Measurements from ENCODE around the gene NAALADL2.
"Not testable (repeated sequence)": the region's sequence is repeated elsewhere in the genome, so short reads cannot be mapped to it uniquely, and the experiment has no call there.

The NAALADL2 gene

GRCh38 chr3:175495331-175495730 lies 636.2 kb downstream of the NAALADL2 start:
- no peak for TF ChIP-seq ZFX (IDR thresholded peaks at IDR 0.05; ENCODE audit: borderline replicate concordance)
- TF ChIP-seq, protein P1, sequence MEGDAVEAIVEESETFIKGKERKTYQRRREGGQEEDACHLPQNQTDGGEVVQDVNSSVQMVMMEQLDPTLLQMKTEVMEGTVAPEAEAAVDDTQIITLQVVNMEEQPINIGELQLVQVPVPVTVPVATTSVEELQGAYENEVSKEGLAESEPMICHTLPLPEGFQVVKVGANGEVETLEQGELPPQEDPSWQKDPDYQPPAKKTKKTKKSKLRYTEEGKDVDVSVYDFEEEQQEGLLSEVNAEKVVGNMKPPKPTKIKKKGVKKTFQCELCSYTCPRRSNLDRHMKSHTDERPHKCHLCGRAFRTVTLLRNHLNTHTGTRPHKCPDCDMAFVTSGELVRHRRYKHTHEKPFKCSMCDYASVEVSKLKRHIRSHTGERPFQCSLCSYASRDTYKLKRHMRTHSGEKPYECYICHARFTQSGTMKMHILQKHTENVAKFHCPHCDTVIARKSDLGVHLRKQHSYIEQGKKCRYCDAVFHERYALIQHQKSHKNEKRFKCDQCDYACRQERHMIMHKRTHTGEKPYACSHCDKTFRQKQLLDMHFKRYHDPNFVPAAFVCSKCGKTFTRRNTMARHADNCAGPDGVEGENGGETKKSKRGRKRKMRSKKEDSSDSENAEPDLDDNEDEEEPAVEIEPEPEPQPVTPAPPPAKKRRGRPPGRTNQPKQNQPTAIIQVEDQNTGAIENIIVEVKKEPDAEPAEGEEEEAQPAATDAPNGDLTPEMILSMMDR (IDR thresholded peaks at IDR 0.05): no peak
- no peak overlapping the region for H3K27ac ChIP-seq

DNA sequence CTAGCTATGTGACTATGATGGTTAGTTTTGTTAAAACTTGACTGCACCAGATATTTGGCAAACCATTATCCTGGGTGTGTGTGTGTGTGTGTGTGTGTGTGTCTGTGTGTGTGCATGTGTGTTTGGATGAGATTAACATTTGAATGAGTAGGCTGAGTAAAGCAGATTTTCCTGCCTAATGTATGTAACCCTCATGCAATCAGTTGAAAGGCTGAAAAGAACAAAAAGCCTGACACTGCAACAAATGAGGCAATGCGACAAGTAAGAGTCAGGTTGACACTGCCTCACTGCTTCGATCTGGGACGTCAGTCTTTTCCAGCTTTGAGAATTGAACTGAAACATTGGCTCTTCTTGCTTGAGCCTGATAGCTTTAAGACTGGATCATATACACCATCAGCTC lies 643.0 kb downstream of the NAALADL2 start:
- no peak overlapping the region for H3K27ac ChIP-seq
- TF ChIP-seq ZFX (IDR thresholded peaks at IDR 0.05; ENCODE audit: borderline replicate concordance): no peak

DNA sequence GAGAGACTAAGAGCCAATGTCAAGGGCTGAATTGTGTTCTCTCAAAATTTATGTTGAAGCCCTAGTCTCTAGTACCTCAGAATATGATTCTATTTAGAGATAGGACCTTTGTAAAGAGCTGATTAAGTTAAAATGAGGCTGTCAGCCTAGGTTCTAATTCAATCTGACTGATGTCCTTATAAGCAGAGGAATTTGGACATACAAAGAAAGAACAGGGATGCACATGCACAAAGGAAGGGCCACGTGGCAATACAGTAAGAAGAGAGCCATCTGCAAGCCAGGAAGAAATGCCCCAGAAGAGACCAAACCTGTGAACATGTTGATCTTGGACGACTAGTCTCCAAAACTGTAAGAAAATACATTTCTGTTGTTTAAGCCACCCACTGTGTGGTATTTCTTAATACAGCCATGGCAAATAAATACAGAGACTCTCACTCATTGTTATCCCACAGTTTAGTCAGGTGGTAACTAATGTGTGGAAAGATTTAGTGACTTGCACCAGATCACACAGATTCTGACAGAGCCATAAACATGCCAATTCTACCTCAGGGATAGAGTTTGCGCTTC lies 652.2 kb downstream of the NAALADL2 start:
- no peak overlapping the region for H3K27ac ChIP-seq
- TF ChIP-seq ZFX (IDR thresholded peaks at IDR 0.05; ENCODE audit: borderline replicate concordance): no peak
- TF ChIP-seq, protein P1 (IDR thresholded peaks at IDR 0.05): no peak

DNA sequence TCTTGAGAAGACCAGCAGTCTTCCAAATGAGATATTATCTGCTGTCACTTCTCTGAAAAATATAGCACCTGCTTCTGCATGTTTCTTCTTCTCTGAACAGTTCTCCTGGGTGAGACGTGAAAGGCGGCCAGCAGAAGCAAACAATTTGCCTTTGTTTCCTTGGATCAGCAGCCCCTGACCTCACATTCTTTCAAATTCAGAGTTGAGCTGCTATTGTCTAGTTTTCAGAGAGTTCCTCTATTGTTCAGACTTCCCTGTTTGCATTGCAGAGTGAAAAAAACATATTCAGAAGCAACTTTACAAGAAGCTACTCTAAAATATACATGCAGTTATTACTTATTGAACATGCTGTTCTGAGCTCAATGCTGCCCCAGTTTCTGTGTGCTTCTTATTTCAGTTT lies 653.6 kb downstream of the NAALADL2 start:
- TF ChIP-seq, protein P1 (IDR thresholded peaks at IDR 0.05): no peak
- TF ChIP-seq ZFX (IDR thresholded peaks at IDR 0.05; ENCODE audit: borderline replicate concordance): no peak
- no peak overlapping the region for H3K27ac ChIP-seq

DNA sequence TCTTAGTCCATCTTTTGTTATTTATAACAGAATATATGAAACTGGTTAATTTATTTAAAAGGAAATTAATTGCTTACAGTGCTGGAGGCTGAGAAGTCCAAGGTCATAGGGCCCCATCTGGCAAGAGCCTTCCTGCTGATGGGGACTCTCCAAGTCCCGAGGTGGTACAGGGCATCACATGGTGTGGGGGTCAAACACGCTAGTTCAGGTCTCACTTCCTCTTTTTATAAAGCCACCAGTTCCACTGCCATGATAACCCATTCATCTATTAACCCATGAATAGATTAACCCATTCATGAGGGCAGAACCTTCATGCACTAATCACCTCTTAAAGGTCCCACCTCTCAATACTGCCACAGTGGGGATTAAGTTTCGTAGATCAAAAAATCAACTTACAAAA lies 659.3 kb downstream of the NAALADL2 start:
- H3K27ac ChIP-seq: no peak overlapping the region
- TF ChIP-seq, protein P1 (IDR thresholded peaks at IDR 0.05): no peak
- TF ChIP-seq ZFX (IDR thresholded peaks at IDR 0.05; ENCODE audit: borderline replicate concordance): no peak

DNA sequence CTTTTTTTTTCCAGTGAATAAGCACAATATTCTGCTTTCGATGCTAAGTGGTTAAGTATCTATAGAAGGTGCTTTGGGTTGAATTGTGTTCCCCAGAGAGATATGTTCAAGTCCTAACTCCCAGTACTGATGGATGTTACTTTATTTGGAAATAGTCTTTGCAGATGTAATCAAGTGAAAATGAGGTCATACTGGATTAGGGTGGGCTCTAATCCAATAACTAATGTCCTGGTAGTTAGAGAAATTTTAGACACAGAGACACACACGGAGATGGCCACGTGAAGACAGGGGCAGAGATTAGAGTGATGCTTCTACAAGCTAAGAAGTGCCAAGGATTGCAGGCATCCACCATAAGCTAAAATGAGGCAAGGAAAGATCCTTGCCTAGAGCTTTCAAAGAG lies 662.3 kb downstream of the NAALADL2 start:
- H3K27ac ChIP-seq: no peak overlapping the region
- no peak for TF ChIP-seq ZFX (IDR thresholded peaks at IDR 0.05; ENCODE audit: borderline replicate concordance)

DNA sequence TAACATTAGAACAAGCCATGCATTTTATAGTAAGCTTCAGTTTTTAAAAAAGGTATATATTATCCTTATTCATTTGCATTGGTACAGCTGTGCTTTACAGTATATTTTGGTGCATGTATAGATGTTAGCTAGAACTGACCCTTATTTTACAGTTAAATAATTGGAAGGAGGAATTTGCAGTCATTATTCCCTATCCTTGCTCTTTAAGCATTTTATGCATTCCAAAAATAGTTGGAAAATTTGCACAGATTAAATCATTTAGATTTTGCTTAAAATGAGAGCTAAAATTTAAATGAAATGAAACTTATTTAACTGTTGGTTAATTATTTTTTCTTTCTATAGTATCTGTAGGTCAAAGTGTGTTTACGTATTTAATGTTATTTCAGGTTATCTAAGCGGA lies 667.1 kb downstream of the NAALADL2 start:
- H3K27ac ChIP-seq: no peak overlapping the region
- TF ChIP-seq ZFX (IDR thresholded peaks at IDR 0.05; ENCODE audit: borderline replicate concordance): no peak
- TF ChIP-seq, protein P1 (IDR thresholded peaks at IDR 0.05): no peak

GRCh38 chr3:175526609-175527280 lies 667.6 kb downstream of the NAALADL2 start:
- no peak for TF ChIP-seq ZFX (IDR thresholded peaks at IDR 0.05; ENCODE audit: borderline replicate concordance)
- TF ChIP-seq, protein P1 (IDR thresholded peaks at IDR 0.05): no peak
- no peak overlapping the region for H3K27ac ChIP-seq

GRCh38 chr3:175528693-175529092 lies 669.6 kb downstream of the NAALADL2 start:
- H3K27ac ChIP-seq: not testable (repeated sequence)
